Stomach (tissue), 19 donors: ENCODE results near the gene CHD8. TPM values are rescaled to one million over a fixed set of nuclear protein-coding genes. Genes with fewer than 3 reads are reported as not detected.

Experiments used
- DNase-seq, 2 donors: peaks; one replicate each; pipeline versions ENCODE4 v3.0.0 to v3.0.0-alpha.2; 2013 to 2019
- H3K27ac ChIP-seq, 5 donors: fragments of 200-600 bp in 4 of 5; sonication (generic) in 4 of 5; one replicate each; pipeline ENCODE4 v1.5.1; 2013 to 2019; ENCODE audit warnings: mild to moderate bottlenecking in 1 of 5, moderate library complexity in 1 of 5
- H3K27me3 ChIP-seq, 3 donors: fragments of 200-600 bp; sonication (generic); one replicate each; pipeline ENCODE4 v1.5.1; 2017 to 2019; ENCODE audit warnings: mixed run types in 1 of 3
- H3K36me3 ChIP-seq, 4 donors: fragments of 200-600 bp; sonication (generic); 1 replicate in 3 of 4; 2 replicates in 1 of 4; pipeline ENCODE4 v1.5.1; 2016 to 2019
- H3K4me1 ChIP-seq, 4 donors: fragments of 200-600 bp; sonication (generic); one replicate each; pipeline ENCODE4 v1.5.1; 2016 to 2019
- H3K4me3 ChIP-seq, 4 donors: fragments of 200-600 bp; sonication (generic) in 3 of 4; one replicate each; pipeline ENCODE4 v1.5.1; 2016 to 2019; ENCODE audit warnings: mild to moderate bottlenecking in 1 of 4
- H3K9me3 ChIP-seq, 4 donors: fragments of 200-600 bp; sonication (generic); one replicate each; pipeline ENCODE4 v1.5.1; 2016 to 2019
- CTCF ChIP-seq, 7 experiments: fragments of 450-650 bp in 4 of 7; fragments of 200-600 bp in 3 of 7; sonication (generic) in 3 of 7; IDR thresholded peaks; one replicate each; pipeline ENCODE4 v1.5.1; 2016 to 2019; ENCODE audit warnings: antibody characterized with exemption in 7 of 7, control low read depth in 2 of 7, mild to moderate bottlenecking in 1 of 7
- EP300 ChIP-seq: sonication (generic); formaldehyde crosslinking; IDR thresholded peaks from one replicate; pipeline ENCODE4 v1.6.1; 2017; ENCODE audit warnings: antibody characterized with exemption
- POLR2A ChIP-seq, 4 donors: fragments of 450-650 bp; IDR thresholded peaks; one replicate each; pipeline ENCODE4 v1.6.1; 2016; ENCODE audit warnings: antibody characterized with exemption in 4 of 4, control low read depth in 2 of 4, mild to moderate bottlenecking in 1 of 4, moderate library complexity in 1 of 4
- POLR2AphosphoS5 ChIP-seq, 3 donors: sonication (generic); formaldehyde crosslinking; IDR thresholded peaks; one replicate each; pipeline ENCODE4 v1.6.1; 2016; ENCODE audit warnings: antibody characterized with exemption in 3 of 3
- WGBS, 5 donors: extraction: QIAGEN DNeasy Blood & Tissue Kit in 3 of 5; methylation state at CpG; one replicate each; pipeline versions ENCODE4 v1.1.5 to v1.1.7; 2013 to 2018; 5-methylcytosine and 5-hydroxymethylcytosine counted together
- intact Hi-C: fragments of 100-400 bp; cut with DNase I; formaldehyde crosslinking; loops from one replicate; pipeline ENCODE4 v1.15.1; 2023; ENCODE audit warnings: low total_unique reads
- long read RNA-seq, 10 donors: transcript quantifications; one replicate each; lab custom pipeline, GENCODE V29; 2026
- polyA plus RNA-seq, 3 donors: library from polyadenylated mRNA; stranded (reverse); fragments of 200-250 nt; gene quantifications; one replicate each; pipeline ENCODE4 v1.2.3, GENCODE V29; 2013
- total RNA-seq, 5 donors: library from RNA; depleted of rRNA; stranded (reverse); fragments of >200 nt; gene quantifications; one replicate each; pipeline versions ENCODE4 v1.1.0 to v1.2.3, GENCODE V29; 2014 to 2016
- donor health status: healthy with polysubstance abuse.
- donor health status: Bipolar disorder and iron deficiency.
- donor health status: healthy.

Gene CHD8
- total RNA-seq, result 100 to 1,000 TPM in 1 of 5 donors, 10 to 100 TPM in 4; 28.0 to 117 (median 62.8) TPM
- polyA plus RNA-seq, result 10 to 100 TPM; 13.6 to 25.7 (median 16.0) TPM
- long read RNA-seq, donor 1, transcript CHD8-214 (1 exons, 1,146 nt), result major isoform, 7 of 7 reads
- long read RNA-seq, donor 1, partial matches to known transcripts, result 0 of 7 reads
- long read RNA-seq, donor 1, other reads (novel, unspliced or antisense), result 0 of 7 reads
- long read RNA-seq, donor 2, transcript CHD8-214 (1 exons, 1,146 nt), result major isoform, 8 of 8 reads
- long read RNA-seq, donor 2, partial matches to known transcripts, result 0 of 8 reads
- long read RNA-seq, donor 2, other reads (novel, unspliced or antisense), result 0 of 8 reads
- long read RNA-seq, donor 3, transcript CHD8-214 (1 exons, 1,146 nt), result major isoform, 7 of 7 reads
- long read RNA-seq, donor 3, partial matches to known transcripts, result 0 of 7 reads
- long read RNA-seq, donor 3, other reads (novel, unspliced or antisense), result 0 of 7 reads
- long read RNA-seq, donor 4, result 0 reads
- long read RNA-seq, donor 5, full-length matches to known transcripts, result 15 of 15 reads
- long read RNA-seq, donor 5, partial matches to known transcripts, result 0 of 15 reads
- long read RNA-seq, donor 5, other reads (novel, unspliced or antisense), result 0 of 15 reads
- long read RNA-seq, donor 6, transcript CHD8-214 (1 exons, 1,146 nt), result major isoform, 29 of 30 reads
- long read RNA-seq, donor 6, partial matches to known transcripts, result 0 of 30 reads
- long read RNA-seq, donor 6, other reads (novel, unspliced or antisense), result 0 of 30 reads
- long read RNA-seq, donor 7, transcript CHD8-214 (1 exons, 1,146 nt), result major isoform, 15 of 15 reads
- long read RNA-seq, donor 7, partial matches to known transcripts, result 0 of 15 reads
- long read RNA-seq, donor 7, other reads (novel, unspliced or antisense), result 0 of 15 reads
- long read RNA-seq, donor 8, transcript CHD8-214 (1 exons, 1,146 nt), result major isoform, 15 of 15 reads
- long read RNA-seq, donor 8, partial matches to known transcripts, result 0 of 15 reads
- long read RNA-seq, donor 8, other reads (novel, unspliced or antisense), result 0 of 15 reads
- long read RNA-seq, donor 9, transcript CHD8-214 (1 exons, 1,146 nt), result major isoform, 16 of 28 reads
- long read RNA-seq, donor 9, partial matches to known transcripts, result 12 of 28 reads
- long read RNA-seq, donor 9, other reads (novel, unspliced or antisense), result 0 of 28 reads
- long read RNA-seq, donor 10, partial matches to known transcripts, result 0 of 2 reads
- long read RNA-seq, donor 10, other reads (novel, unspliced or antisense), result 0 of 2 reads

DNA sequence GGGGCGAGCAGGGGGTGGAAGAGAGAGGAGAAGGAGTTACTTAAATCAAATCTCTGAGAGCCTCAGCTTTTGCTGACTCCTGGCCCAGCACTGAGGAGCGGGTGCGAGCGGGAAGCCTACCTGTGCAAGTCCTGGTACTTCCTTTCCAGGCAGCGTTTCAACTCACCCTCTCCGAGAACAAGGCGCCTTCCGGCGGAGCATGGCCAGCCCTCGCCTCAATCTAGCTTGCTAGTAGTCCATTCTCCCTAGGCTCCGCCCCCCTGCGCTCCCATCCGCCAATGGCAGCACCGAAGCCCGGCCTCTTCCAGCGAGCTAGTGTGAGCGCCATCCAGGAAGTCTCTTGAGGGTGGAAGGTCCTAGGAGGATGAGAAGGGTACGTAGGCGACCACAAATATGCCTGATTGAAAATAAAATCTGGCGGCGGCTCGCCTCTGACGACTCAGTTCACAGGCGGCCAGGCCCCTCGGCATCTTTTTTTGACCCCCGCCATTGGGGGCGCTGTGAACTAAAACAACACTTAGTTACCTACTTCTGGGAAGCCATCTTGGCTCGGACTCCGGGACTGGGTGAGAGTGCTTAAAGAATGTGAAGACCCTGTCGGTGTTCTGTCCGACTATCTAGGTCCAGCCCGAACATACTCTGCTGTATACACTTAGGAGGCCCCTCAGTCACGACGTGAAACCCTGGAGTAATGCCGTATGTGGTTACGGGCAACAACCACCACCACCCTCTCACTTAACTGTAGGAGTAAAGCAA, at the start of gene CHD8:
TSS of gene CHD8 (minus strand) at position 212 of the 756 bp plus-strand sequence. CDS start 24,480 bp downstream, outside the sequence.
- peak within 1 kb of the TSS; percentile 77 to 89 (median 81) for H3K4me3 ChIP-seq
- H3K27me3 ChIP-seq, result no peaks in the 10 kb centered on the region
- H3K36me3 ChIP-seq, result peaks cover 4 to 30% (median 27%) of the 10 kb centered on the region in 4 donors
- no peaks in the 10 kb centered on the region for H3K9me3 ChIP-seq
- peak; percentile 100 for DNase-seq
- intact Hi-C loops, result no loop called here
- peak within 1 kb of the TSS; percentile 93 to 97 (median 95) for H3K27ac ChIP-seq
- TF ChIP-seq POLR2A (IDR thresholded peaks at IDR 0.05) (peak in 1 of 4 donors; percentile 61), CTCF (IDR thresholded peaks at IDR 0.05) (peak in 5 of 7 experiments; percentile 33 to 62 (median 51)), EP300 (no peak), POLR2AphosphoS5 (IDR thresholded peaks at IDR 0.05) (peak; percentile 74 to 96 (median 92))
- 0 to 1% (median 0%) methylated on average over 36 of the region's 36 CpGs for WGBS, 5 donors
- peaks cover 19 to 46% (median 36%) of the 10 kb centered on the region in 4 donors for H3K4me1 ChIP-seq

GRCh38 chr14:21505012-21505553, 49.2 kb upstream of the CHD8 start:
- intact Hi-C loops, result no loop called here
- peaks cover 11 to 41% (median 26%) of the 10 kb centered on the region in 4 donors for H3K4me1 ChIP-seq

DNA sequence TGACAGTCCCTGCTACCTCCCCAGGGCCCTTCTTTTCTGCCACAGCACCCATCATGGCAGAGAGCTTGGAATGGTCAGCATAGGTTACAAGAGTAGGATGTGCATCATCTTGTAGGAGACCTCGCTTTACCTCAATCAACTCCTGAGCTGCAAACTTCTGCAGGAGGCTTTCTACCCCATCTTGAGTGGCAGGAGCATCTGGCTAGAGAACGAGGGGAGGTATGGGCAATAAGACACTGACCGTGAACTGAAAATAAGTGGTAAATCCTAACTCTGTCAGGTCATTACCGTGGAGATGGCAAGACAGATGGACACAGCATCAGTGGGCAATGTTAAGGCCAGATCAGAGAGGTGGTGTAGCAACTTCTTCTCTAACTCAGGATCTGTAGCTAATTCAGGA, 47.5 kb upstream of the CHD8 start:
- no peaks in the 10 kb centered on the region for H3K9me3 ChIP-seq
- TF ChIP-seq POLR2AphosphoS5 (IDR thresholded peaks at IDR 0.05) (no peak), CTCF (IDR thresholded peaks at IDR 0.05) (no peak), POLR2A (IDR thresholded peaks at IDR 0.05) (no peak), EP300 (no peak)
- H3K4me1 ChIP-seq, result peaks cover 0 to 24% (median 11%) of the 10 kb centered on the region in 4 donors
- intact Hi-C loops, result no loop called here
- peaks cover 39 to 71% (median 66%) of the 10 kb centered on the region in 4 donors for H3K36me3 ChIP-seq
- no peak for DNase-seq
- no peak overlapping the region for H3K27ac ChIP-seq
- no peak overlapping the region for H3K4me3 ChIP-seq
- WGBS, 5 donors, result 70 to 97% (median 91%) methylated on average over 4 of the region's 4 CpGs
- H3K27me3 ChIP-seq, result no peaks in the 10 kb centered on the region

More at GRCh38 chr14:21505012-21505553, 49.2 kb upstream of the CHD8 start:
- no peak overlapping the region for H3K4me3 ChIP-seq
- H3K9me3 ChIP-seq, result no peaks in the 10 kb centered on the region
- no peaks in the 10 kb centered on the region for H3K27me3 ChIP-seq
- DNase-seq, result no peak
- peaks cover 28 to 61% (median 55%) of the 10 kb centered on the region in 4 donors for H3K36me3 ChIP-seq
- TF ChIP-seq POLR2A (IDR thresholded peaks at IDR 0.05) (no peak), EP300 (no peak), CTCF (IDR thresholded peaks at IDR 0.05) (no peak), POLR2AphosphoS5 (IDR thresholded peaks at IDR 0.05) (no peak)
- no peak overlapping the region for H3K27ac ChIP-seq
